ENCODE results near the gene CCT8.

GRCh38 chr21:29091033-29091432, 17.6 kb upstream of the CCT8 start:
- TF ChIP-seq CTCF (IDR thresholded peaks at IDR 0.05) (no peak), POLR2A (IDR thresholded peaks at IDR 0.05) (no peak)
